Stimulated activated CD4-positive, alpha-beta T cell treated with anti-CD3 and anti-CD28 coated beads, TNF-alpha, amount 100 ng/mL, for 1 hour (primary cell): ENCODE data around the gene MDN1.
"Not testable (repeated sequence)": the region's sequence is repeated elsewhere in the genome, so short reads cannot be mapped to it uniquely, and the experiment has no call there.

Source experiments
- DNase-seq, 3 donors: peaks; one replicate each; pipeline ENCODE4 v3.0.0-alpha.2; 2020; ENCODE audit warnings: low read depth in 3 of 3, low spot score in 1 of 3

The MDN1 gene

GRCh38 chr6:89769572-89769971 is 50.0 kb downstream of the MDN1 start:
- DNase-seq, result no peak

GRCh38 chr6:89768324-89768723 is 51.3 kb downstream of the MDN1 start:
- no peak for DNase-seq

GRCh38 chr6:89763550-89763949 is 56.0 kb downstream of the MDN1 start:
- no peak for DNase-seq

GRCh38 chr6:89758830-89759229 is 60.8 kb downstream of the MDN1 start:
- DNase-seq, result no peak

- DNase-seq, result no peak
Measured at GRCh38 chr6:89750338-89750737, 69.3 kb downstream of the MDN1 start.

GRCh38 chr6:89749918-89750317 is 69.7 kb downstream of the MDN1 start:
- no peak for DNase-seq

- DNase-seq, result no peak
Measured at GRCh38 chr6:89745716-89746115, 73.9 kb downstream of the MDN1 start.

GRCh38 chr6:89745096-89745495 is 74.5 kb downstream of the MDN1 start:
- no peak for DNase-seq

- DNase-seq, result no peak
Measured at GRCh38 chr6:89736893-89737292, 82.7 kb downstream of the MDN1 start.

- DNase-seq, result no peak
Measured at GRCh38 chr6:89734526-89734925, 85.1 kb downstream of the MDN1 start.

GRCh38 chr6:89731924-89732567 is 87.5 kb downstream of the MDN1 start:
- no peak for DNase-seq

- not testable (repeated sequence) for DNase-seq
Measured at GRCh38 chr6:89731262-89731661, 88.3 kb downstream of the MDN1 start.

GRCh38 chr6:89729818-89730217 is 89.8 kb downstream of the MDN1 start:
- no peak for DNase-seq

GRCh38 chr6:89727501-89727900 is 92.1 kb downstream of the MDN1 start:
- DNase-seq, result no peak

- no peak for DNase-seq
Measured at GRCh38 chr6:89724981-89725380, 94.6 kb downstream of the MDN1 start.

- DNase-seq, result no peak
Measured at GRCh38 chr6:89723046-89723445, 96.5 kb downstream of the MDN1 start.

GRCh38 chr6:89716532-89716931 is 103.1 kb downstream of the MDN1 start:
- DNase-seq, result no peak

- no peak for DNase-seq
Measured at GRCh38 chr6:89711801-89712200, 107.8 kb downstream of the MDN1 start.

GRCh38 chr6:89708316-89708715 is 111.3 kb downstream of the MDN1 start:
- no peak for DNase-seq

- no peak for DNase-seq
Measured at GRCh38 chr6:89707766-89708165, 111.8 kb downstream of the MDN1 start.

GRCh38 chr6:89706121-89706520 is 113.5 kb downstream of the MDN1 start:
- no peak for DNase-seq

GRCh38 chr6:89703292-89703691 is 116.3 kb downstream of the MDN1 start:
- DNase-seq, result no peak

- DNase-seq, result no peak
Measured at GRCh38 chr6:89702349-89702748, 117.2 kb downstream of the MDN1 start.

GRCh38 chr6:89695667-89696066 is 123.9 kb downstream of the MDN1 start:
- no peak for DNase-seq
